HG03025 (cell line): ENCODE results near the gene UROD.

ENCODE experiments used
- ATAC-seq: cut with Tn5 transposase; IDR thresholded peaks from one replicate; pipeline ENCODE4 v1.9.1; 2021; ENCODE audit warnings: mild to moderate bottlenecking, moderate library complexity; ENCODE audit not compliant: unreplicated experiment, low FRiP score

The UROD gene

DNA sequence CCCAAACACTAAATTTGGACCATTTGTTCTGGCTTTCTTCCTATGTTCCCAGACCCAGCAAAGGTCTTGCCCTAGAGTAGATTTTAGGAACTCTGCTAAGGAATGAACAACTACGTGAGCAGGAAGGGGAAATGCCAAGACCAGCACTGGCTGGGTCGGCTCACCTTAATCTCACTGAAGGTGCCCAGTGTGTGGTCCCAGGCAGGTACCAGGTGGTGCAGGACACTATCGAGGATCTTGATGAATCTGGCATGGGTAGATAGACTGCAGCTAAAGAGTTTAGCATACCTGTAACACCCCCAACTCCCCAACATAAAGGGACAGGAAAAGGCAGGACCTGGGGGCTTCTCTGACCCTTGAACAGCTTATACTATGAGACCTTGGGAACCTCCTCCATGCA, 4.0 kb upstream of the UROD start:
- no peak for ATAC-seq

DNA sequence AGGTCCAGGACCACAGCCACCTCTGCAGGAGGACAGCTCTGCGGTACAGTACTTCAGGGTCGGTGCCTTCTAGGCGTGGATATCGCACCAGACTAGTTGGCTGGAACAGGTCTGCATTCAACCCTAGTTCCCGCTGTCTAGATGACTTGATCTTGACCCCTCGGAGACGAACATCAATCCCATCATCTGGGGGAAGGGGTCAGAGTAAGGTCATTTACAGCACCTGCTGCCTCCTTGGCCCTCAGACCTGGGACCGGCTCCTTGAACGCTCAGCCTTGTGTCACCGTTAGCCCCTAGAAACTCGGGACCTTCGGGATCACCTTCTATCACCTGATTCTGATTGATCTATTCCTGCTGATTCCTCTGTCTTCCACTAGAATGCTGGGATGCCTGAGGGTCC, 3.5 kb upstream of the UROD start:
- ATAC-seq, result no peak

DNA sequence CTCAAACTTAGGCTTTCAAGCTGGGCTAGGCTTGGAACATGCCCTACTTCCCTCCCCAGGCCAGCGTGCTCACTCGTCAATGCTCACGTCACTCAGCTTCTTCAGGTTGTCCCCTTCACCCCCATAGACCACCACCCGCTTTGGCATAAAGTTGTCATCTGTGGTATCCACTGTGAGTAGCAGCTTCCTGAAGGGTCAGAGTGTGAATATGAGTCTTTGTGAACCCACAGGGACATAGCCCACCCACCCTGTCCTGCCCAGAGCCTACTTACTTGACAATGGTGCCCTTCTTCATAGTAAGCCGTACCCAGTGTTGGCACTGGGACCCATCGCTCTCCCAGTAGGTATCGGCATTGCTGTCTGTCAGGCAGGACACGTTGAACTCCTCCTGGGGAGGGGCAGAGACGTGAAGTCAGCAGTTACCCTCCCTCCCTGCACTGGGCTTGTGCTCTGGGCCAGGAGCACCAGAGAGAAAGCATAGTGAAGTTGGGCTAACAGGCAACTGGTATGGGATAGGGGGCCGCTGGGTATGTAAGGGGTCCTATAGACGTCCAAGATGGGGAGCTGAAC, 2.7 kb upstream of the UROD start:
- ATAC-seq, result no peak

DNA sequence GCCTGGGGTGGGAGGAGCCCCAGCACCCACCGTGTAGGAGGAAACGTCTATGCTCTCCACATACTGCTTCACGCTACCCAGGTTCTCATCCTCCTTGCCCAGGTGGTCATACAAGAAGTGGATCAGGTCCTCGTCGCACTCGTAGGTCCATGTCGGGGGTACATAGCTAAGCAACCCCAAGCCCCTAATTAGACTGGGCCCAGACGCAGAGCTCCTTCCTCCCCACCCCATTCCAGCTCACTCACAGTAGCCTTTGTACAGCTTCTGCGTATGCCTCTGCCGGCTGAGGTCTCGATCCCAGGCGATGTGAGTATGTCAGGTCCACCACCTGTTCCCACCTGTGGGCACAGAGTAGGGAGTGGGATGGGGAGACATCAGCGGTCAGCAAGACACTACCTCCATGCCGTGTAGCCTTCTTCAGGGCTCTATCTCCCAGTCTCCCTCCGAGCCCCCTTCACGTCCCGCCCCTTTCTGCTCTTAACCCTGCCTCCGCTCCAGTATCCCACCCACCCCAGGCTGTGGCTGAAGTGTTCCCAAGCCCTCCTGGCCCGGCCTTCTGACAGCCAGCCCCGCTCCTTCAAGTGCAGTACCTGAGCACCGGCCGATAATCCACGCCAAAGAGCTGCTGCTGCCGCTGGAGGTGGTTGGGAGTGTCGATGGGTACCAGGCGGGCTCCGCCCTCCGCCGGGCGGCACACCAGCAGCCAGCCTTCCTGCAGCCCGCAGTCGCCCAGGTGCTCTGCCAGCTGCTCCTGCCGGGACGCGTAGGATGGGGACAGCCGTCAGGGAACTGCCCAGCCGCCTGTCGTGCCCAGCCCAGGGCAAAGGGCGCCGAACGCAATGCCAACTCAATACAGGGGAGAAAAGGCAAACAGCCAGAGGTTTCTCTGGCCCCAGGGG, 1.8 kb upstream of the UROD start:
- peak; percentile 2 for ATAC-seq

DNA sequence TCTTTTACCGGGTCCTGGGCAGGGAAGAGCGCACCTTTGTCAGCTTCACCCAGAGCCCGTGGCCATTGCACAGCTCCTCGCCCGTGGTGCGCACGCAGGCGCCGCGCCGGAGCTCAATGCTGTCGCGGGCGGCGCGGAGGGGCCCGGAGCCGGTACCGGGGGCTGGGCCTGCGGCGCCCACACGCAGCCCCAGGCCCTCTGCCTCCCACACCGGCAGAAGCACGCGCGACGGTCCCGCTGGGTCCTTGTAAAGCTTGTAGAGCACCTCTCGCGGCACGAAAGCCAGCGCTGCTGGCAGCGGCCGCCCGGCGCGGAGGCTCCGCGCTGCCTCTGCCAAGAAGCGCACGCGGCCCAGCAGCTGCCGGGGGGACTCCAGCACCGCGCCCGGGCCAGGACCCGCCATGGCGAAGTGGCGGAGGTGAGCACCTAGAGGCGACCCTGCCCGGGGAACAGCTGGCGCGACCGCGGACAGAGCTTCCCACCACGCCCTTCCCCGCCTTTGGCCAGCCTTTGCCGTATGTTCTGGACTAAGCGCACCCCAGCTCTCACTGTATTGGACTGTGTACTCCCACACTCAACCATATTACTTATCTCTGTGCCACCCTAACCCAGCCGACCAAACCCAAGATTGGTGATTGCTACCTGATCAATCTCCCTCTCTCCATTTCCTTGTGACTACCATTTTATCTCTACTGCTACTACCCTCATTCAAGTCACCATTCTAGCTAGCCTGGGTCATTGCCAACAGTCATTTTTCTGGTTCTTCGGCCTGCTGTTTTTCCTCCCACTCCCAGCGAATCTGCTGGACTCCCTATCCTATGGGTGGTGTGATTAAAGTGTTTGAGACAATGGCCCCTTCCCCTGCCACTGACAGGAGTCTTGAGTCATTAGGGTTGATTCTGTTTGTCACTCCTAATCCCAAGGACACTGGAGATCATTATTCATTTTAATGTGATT, 921 bp upstream of the UROD start, which contains the start of gene HECTD3:
Gene HECTD3, minus strand, starts transcription at position 470 of the 957 bp plus-strand sequence. Its CDS starts 67 bp downstream, at position 403.
- peak; percentile 56 for ATAC-seq

DNA sequence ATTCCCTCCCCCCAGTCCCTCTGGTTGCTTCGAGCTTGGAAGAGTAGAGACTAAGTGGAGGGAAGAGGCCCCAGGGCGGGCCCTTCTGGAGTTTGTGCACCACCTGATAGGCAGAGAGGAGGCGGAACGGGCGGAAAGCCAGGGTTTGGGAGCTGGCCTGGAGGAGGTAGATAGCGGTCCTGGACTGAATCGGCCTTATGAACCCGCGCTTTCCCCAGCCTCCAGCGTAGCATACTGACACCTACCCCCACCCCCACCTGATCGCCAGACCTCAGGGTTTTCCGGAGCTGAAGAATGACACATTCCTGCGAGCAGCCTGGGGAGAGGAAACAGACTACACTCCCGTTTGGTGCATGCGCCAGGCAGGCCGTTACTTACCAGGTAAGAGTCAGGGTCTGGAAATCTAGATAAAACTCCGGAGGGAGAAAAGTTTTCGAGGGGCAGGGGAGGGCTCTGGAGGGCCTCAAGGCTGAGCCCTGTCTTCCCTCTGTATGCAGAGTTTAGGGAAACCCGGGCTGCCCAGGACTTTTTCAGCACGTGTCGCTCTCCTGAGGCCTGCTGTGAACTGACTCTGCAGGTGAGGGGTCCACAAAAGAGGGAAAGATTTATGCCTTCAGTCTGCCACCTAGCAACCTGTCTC, 705 bp downstream of the UROD start:
- no peak for ATAC-seq

DNA sequence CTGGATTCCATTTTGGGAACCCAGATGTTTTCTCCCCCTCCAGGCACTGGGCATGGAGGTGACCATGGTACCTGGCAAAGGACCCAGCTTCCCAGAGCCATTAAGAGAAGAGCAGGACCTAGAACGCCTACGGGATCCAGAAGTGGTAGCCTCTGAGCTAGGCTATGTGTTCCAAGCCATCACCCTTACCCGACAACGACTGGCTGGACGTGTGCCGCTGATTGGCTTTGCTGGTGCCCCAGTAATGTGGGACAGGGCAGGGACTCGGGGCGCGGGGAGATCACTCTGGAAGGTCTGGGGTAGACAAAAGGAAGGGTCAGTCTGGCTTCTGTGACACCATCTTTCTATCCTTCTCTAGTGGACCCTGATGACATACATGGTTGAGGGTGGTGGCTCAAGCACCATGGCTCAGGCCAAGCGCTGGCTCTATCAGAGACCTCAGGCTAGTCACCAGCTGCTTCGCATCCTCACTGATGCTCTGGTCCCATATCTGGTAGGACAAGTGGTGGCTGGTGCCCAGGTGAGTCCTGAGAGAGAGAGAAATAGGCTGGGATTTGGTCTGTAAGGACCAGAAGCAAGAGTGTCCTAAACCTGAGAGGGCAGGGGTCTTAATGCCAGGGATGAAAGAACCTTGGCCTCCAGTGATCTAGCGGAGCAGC, 1.6 kb downstream of the UROD start:
- ATAC-seq, result no peak

DNA sequence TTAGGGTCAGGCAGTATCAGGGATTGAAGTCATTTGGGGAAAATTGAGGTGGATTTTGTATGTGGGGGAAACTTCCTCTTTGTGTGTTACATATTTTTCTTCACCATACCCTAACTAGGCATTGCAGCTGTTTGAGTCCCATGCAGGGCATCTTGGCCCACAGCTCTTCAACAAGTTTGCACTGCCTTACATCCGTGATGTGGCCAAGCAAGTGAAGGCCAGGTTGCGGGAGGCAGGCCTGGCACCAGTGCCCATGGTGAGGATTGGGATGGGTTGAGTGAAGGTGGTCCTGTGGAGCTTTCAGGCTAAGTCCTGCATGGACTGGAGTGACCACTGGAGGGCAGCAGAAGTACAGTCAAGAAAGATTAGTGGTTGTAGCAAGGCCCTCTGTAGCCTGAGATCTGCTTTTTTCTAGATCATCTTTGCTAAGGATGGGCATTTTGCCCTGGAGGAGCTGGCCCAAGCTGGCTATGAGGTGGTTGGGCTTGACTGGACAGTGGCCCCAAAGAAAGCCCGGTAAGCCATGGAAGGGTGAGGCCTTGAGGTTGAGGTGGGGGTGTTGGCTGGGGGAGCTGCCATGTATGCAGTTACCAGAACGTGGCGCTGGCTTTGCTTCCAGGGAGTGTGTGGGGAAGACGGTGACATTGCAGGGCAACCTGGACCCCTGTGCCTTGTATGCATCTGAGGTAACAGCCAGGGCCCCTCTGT, 2.4 kb downstream of the UROD start:
- ATAC-seq, result no peak

DNA sequence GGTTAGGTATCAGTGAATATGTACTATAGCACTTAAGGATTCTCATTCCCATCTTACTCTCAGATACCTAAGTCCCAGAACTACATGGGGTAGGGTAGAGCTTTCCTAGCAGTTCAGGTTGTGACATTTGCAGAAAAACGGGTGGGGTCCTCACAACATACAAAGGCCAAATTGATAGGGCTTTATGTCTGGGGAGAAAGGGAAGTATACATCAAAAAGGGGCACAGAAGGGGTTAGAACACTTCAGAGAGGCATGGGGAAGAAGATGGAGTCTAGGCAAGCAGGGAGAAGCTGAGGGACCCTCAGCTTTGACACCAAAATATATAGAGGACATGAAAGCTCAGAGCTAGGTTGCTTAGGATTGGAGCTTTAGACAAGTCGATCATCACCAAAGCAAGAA, 3.6 kb downstream of the UROD start:
- ATAC-seq, result no peak

DNA sequence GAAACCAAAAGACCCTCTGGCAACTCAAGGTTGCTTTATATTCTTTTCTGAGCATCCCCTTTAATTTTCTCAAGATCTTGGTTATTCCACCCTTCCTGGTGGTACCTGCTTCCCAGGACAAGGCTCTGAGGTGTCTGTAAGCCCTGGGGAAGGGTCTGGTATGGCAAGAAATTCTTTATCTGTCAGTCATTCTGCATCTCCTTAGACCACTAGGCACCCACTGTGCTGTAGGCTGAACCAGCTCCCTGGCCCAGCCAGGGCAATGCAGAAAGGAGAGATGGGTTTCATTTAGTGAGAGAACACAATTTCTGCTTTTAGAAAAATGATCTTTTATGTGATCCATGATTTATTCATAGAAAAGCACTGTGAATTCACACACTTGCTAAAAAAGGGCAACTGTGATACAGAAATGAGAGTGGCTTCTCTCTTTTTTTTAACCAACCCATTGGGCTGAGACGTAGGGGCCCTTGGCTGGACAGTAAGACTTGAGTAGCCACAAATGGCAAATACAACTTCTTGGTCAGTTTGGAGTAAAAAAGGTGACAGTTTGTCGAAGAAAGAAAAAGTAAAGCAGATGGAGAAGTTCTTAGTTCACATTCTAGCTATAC, 4.1 kb downstream of the UROD start:
- no peak for ATAC-seq

DNA sequence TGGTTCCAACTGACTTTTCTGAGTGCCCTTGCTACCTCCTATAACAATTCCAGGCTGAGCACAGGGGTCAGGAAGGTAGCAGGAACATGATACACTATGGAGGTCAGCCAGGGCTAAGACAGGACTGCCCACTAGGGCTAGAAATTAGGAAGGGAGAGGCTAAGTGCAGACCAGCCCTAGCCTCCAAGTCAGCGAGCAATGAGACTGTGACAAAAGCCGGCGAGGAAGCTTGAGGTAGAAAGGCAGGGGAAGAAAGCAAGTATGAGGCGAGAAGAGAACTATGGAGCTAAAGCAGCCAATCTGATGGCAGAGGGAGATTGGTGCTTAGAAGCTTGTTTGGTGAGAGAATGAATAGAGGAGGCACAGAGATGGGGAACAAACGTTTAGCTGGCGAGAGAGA, 4.7 kb downstream of the UROD start:
- no peak for ATAC-seq

DNA sequence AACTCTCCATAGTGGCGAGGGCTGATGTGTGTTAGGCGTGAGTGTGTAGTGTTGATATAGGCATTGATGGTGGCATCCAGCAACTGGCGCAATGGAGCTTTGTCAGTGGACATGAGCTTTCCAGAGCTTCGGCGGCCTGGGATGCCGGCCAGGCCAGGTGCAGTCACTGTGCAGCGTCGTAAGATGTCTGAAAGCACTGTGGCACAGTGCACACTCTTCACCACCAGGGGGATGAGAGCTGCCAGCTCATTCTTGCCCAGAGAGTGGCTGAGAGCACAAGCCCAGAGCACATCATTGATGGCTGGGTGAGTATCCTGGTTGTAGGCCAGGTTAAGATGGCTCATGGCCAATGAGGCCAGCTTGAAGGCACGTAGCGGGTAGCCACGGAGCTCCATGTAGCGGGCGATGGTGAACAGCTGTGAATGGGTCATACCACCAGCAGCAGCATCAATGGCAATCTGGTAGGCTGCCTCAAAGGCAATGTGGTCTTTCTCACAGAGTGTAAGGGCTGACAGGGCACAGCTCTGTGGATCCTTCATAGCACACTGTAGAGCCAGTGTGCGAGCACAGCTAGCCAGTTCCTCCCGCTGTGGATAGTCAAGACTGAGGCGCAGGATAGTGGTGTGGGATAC, 6.7 kb downstream of the UROD start:
- ATAC-seq, result no peak

DNA sequence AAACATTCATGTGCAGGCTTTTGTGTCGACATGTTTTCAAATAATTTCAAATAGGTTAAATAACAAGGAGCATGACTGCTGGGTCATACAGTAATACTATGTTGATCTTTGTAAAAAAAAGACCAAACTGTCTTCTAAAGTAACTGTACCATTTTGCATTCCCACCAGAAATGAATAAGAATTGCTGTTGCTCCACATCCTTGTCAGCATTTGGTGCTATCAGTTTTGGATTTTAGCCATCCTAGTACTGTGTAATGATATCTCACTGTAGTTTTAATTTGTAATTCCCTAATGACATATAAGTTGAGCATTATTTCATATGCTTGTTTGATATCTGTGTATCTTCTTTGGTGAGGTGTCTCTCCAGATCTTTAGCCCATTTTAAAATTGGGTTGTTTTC, 11.6 kb downstream of the UROD start:
- ATAC-seq, result no peak

DNA sequence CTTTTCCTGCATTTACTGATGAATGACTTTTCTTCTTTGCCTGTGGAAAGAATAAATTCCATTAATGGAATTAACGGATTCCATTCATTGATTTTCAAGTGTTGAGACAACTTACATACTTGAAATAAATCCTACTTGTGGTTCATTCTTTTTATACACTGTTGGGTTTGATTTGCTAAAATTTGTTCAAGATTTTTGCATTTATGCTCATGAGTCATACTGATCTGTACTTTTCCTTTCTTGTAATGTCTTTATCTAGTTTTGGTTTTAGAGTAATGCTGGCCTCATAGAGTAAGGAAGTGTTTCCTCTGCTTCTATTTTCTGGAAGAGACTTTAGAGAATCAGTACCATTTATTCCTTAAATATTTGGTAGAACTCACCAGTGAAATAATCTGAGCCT, 14.4 kb downstream of the UROD start:
- ATAC-seq, result no peak

DNA sequence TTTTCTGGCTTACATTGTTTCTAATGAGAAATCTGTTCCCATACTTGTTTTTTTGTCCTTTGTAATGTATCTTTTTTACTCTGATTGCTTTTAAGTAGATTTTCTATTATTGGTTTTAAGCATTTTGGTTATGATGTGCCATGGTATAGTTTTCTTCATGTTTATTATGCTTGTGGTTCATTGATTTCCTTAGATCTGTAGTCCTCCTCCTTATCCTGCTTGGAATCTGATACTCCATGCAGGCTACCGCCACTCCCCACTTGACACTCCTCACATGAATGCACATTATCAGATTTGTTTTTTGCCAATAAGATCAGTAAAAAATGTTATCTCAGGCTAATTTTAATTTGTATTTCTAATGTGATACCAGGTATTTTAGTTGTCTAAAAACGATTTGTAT, 20.8 kb downstream of the UROD start:
- no peak for ATAC-seq

DNA sequence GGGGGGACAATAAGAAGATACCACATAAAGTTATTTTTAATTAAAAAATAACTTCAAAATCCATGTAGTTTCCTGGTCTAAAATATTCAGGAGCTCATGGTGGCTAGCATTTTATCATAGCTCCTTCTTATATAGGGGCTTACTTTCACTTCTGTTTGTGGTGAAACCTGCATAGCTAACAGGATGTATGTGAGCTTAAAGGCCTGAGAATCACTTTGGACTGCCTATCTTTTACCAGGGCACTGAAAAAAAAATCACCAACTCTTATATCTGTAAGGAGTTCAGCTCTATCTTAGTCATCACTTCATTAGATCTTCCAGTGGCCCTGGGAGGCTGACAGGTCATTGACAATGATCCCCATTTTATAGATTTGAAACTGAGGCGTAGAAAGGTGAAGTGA, 21.3 kb downstream of the UROD start:
- ATAC-seq, result no peak

DNA sequence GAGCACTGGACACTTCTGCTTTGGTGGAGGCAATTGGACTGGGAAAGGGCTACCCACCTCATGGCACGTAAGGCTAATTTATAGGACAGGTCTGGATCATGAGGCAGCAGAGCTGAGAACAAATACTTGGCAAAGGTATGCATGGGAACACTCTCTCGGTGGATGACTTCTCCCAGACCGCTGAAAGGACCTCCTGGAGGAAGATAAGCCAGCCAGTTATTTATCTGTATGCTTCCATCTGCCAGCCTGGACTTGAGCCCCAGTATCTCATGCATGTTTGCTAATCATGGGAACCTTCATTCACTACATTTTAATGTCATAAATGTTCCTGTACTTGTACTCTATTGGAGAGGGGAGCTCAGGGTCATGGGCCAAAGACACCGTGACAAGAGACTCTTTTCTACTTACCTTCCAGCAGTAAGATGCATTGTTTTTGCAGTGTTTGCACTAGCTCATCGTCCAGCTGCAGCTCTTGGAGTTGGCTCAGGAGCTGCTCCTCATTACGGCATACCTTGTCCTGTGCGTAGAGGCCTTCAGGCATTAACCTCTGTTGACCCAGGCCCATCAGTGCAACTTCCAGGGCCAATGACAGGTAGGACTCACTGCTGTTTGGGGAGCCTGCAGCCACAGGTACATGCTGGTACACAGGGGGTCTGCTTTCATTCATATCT, 23.7 kb downstream of the UROD start:
- no peak for ATAC-seq

DNA sequence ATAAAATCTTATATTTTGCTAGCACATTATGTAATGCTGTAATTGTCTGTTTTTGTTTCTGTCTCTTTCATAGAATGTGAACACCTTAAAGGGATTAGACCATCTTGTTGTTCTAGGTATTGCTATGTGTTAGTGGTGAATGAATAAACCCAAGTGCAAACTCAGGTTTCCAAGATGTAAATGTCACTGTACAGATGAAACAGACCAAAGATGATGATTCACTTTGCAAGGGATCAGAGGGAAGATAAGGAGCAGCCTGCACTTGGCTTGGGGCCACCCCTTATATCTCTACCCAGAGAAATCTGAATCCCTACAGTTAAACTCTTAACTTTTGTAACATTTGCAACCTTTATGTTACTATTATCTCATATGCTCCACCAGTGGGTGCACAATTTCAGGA, 25.4 kb downstream of the UROD start:
- ATAC-seq, result no peak
